ENCODE data around the gene USP1.

The USP1 gene

GRCh38 chr1:62493656-62494055 is 56.8 kb downstream of the USP1 start:
- peak; percentile 25 for DNase-seq (ENCODE audit: low read depth)

GRCh38 chr1:62494137-62494536 is 57.3 kb downstream of the USP1 start:
- no peak for DNase-seq (ENCODE audit: low read depth)

GRCh38 chr1:62500210-62500609 is 63.4 kb downstream of the USP1 start:
- DNase-seq (ENCODE audit: low read depth): no peak

Data from iris pigment epithelial cell (primary cell).